NCI-H748 (cell line): Measurements from ENCODE around the gene FAM117B.
"Not testable (repeated sequence)": the region's sequence is repeated elsewhere in the genome, so short reads cannot be mapped to it uniquely, and the experiment has no call there.

Source experiments
- DNase-seq: peaks from one replicate; lab custom pipeline; 2025; ENCODE audit not compliant: unreplicated experiment; lab: John Stamatoyannopoulos, UW

FAM117B gene

DNA sequence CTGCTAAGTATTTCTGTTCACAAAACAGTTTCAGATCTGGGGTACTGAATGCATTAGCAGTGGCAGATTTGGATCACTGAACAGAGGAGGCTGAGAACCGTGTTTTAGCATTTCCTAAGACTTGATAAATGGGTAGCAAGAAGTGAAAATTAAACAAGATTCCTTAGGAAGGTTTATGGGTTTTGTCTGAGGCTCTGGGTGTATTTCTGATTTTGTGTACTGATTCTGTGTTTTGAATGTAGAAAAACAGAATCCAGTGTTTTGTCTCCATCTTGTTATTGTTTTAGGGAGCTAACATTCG, 1.4 kb downstream of the FAM117B start:
- DNase-seq, result no peak

DNA sequence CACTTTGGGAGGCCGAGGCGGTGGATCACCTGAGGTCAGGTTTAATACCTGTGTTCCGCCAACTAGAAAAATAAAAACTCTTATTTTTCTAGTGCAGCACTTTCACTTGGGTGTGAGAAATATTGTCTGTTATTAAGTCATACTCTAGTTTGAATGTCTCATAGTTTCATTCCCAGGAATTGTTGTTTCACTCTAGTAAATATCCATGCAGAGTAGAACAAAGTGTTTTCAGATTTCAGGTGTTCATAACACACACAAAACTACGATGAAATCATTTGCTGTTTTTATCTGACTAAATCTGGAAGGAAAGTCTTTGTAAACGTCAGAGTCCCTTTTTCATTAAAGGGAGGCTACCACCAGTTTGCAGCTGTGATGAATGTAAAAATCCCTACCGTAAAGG, 4.0 kb downstream of the FAM117B start:
- DNase-seq, result no peak

DNA sequence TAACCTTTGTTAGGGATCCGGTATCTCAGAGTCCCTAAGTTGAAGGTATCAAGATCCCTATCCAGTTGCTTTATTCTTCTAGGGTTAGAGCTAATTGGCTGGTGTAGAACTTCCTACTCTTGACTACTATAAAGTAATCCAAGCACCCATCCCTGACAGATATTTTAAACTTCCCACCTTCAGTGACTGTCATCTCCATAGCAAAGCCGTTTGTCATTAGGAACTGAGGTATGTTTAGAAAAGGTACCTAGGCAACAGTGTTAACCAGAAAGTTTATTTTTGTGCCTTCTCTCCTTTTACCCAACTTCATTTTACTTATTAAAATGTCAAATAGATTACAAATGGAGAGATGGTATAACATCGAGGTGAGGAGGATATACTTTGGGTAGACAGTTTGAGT, 4.5 kb downstream of the FAM117B start:
- no peak for DNase-seq

DNA sequence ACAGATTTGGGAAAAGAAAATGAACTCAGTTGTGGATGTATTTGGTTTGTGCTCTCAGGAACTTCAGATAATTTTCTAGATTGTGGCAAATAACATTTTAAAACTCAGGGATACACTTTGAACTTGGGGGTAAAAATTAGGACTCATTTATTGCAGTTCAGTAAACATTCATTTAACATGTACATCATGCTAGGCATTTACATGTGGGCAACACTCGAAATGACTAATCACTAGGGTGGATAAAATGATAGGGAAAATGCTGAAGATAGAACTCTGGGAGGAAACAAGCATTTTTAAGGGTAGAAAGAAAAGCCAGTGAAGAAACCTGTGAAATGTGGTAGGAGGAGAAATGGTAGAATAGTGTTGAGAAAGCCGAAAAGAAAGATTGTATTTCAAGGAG, 7.8 kb downstream of the FAM117B start:
- DNase-seq, result no peak

DNA sequence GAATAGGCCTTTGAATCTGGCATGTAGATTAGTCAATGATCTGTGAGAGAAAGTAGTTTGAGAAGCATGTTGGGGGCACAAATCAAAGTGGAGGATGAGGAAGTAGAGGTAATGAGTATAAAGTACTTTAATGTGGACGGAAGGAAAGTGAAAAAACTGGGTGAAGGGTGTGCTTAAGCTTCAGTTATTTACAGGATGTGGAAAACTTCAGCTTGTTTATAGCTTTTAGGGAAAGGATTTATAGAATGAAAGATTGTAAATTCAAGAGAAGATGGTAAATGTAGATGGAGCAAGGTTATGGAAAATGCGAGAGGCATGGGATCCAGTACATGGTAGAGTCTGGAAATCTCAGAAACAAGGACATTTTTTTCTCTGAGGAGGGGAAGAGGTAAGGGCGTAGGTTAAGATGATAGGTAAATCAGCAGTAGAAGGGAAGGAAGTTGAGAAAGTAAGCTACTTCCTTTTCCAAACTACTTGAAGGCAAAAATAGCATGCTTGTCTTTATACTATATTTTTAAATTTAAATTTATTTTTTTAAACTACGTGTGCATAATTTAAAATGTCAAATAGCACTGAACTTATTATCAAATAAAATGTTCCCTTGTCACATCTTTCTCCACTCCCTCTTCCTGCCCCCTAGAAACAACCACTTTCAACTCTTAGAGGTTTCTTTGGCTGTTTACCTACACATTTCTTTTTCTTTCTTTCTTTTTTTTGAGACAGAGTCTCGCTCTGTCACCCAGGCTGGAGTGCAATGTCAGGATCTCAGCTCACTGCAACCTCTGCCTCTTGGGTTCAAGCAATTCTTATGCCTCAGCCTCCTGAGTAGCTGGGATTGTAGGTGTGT, 8.5 kb downstream of the FAM117B start:
- no peak for DNase-seq

DNA sequence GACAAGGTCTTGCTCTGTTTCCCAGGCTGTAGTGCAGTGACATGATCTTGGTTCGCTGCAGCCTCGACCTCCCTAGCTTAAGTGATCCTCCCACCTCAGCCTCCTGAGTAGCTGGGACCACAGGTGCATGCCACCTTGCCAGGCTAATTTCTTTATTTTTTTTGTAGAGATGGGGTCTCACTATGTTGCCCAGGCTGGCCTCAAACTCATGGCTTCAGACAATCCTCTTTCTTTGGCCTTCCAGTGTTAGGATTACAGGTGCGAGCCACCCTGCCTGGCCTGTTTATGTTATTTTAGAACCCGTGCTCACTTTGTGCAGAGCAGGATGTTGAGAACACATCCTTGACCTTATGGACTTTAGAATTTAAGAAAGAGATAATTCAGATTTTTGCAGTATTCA, 17.4 kb downstream of the FAM117B start:
- DNase-seq, result no peak

DNA sequence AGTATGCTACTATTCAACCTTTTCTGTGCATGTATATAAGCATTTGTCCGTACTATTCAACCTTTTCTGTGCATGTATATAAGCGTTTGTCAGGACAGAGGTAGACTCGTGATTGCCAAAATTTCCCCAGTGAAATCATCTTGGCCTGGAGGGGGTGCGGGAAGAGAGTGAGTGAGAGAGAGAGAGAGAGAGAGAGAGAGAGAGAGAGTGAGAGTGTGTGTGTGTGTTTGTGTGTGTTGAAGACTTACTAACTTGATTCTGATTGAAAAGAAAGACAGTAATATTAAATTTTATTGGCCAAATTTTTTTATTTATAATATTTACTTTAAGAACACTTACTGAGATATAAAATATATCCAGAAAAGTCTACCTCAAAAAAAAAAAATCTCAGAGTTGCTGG, 19.1 kb downstream of the FAM117B start:
- DNase-seq, result no peak

DNA sequence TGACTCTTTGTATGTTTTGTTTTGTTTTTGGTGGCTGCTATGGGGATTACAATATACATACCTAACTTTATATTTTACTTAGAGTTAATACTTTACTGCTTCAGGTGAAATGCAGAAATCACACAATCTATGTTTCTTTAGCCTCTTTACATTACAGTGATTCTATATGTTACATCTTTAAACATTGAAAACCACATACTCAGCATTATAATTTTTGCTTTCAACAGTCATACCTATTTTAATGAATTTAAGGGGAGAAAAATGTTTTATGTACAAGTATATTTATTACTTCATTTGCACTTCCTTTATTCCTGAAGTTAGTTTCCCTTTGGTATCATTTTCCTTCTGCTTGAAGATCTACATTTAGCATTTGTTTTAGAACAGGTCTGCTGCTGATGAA, 23.1 kb downstream of the FAM117B start:
- no peak for DNase-seq

DNA sequence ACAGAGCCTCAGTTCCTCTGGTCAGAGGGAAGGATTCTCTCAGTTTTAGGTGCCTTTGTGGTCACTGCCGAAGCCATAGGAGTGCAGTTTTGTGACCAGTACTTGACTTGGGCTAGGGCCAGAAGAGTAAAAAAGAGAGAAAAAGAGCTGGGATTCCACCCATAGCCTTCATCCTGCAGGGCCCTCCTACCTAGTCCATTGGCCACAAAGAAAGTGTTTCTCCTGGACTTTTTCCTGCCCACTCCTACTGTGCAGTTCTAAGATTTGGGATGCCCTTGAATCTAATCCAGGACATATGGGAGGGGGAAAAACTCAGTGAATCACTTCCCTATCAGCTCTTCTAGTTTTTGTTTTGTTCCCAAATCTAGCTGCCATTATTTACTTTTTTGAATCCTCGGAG, 26.0 kb downstream of the FAM117B start:
- no peak for DNase-seq

DNA sequence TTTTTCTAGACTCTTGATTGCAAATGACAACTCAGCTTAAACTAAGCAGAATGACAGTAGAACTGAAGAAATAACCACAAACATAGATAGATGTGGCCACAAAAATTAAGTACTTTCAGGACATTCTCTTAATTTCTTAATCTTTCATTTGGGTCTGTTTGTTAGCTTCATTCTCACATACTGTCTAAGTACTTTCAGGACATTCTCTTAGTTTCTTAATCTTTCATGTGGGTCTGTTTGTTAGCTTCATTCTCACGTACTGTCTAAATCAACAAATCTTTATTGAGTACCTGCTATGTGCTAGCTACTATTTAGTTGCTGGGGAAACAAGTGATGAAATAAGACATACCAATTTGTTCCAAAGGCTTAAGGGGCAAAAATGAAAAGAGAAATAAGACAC, 35.1 kb downstream of the FAM117B start:
- no peak for DNase-seq

DNA sequence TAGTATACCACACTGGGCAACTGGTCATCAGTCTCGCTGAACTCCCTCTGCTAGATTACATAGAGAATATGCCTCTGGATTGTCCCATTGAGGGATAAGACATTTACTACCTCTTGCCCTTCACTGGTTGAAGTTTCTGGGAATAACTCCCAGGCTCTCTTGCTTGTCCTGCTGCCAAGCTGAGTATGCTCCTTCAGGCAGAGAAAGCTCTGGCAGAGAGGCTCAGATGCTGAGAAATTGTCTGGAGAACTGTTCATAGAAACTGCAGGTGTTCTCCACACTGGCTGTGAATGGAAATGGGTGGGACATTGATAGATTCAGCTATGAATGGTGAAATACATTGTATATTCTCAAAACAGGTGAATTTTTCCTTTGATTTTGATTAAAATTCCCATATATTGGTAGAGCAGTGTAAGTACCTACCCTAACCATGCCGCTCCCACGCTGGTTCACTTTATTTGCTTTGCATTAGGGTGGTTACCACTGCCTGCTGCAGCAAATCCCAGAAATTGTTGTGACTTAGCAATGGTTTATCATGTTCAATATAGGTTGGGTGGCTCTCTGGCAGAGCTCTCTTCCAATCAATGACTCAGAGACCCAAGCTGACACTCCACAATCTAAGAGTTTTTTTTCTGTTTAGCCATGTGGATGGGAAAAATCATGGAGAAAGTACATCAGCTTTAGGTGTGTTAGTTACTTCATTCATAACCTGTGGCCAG, 36.7 kb downstream of the FAM117B start:
- no peak for DNase-seq

DNA sequence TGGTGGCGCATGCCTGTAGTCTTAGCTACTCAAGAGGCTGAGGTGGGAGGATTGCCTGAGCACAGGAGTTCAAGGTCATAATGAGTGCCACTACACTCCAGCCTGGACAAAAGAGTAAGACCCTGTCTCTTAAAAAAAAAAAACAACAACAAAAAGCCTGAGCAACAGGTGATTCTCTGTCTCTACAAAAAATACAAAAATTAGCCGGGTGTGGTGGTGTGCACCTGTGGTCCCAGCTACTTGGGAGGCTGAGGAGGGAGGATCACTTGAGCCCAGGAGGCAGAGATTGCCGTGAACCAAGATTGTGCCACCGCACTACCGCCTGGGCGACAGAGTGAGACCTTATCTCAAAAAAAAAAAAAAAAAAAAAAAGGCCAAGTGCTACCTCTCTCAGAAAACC, 40.3 kb downstream of the FAM117B start:
- not testable (repeated sequence) for DNase-seq

DNA sequence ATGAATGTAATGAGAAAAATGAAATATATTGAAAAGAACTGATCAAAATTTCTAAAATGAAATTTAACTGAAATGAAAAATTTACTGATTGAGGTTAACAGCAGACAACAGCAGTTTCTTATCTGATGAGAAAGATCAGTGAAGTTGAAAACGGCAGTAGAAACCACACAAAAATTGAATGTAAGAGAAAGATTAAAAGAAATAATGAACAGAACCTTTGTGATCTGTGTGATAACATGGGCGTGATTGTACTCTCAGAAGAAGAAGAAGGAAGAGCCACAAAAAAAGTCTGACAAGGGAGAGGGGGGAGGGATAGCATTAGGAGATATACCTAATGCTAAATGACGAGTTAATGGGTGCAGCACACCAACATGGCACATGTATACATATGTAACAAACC, 45.2 kb downstream of the FAM117B start:
- no peak for DNase-seq

DNA sequence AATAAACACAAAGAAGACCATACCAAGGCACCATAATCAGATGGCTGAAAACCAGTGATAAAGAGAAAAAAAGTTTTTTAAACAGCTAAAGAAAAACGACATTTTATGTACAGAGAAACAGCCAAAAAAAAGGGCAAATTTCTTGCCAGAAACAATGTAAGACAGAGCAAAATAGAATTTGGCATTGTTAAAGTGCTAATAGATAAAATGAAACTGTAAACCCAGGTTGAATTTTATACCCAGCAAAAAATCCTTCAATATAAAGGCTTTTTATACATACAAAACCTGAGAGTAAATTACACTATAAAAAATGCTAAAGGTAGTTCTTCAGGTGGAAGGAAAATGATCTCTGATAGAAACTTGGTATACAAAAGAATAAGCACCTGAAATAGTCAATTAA, 45.7 kb downstream of the FAM117B start:
- no peak for DNase-seq

DNA sequence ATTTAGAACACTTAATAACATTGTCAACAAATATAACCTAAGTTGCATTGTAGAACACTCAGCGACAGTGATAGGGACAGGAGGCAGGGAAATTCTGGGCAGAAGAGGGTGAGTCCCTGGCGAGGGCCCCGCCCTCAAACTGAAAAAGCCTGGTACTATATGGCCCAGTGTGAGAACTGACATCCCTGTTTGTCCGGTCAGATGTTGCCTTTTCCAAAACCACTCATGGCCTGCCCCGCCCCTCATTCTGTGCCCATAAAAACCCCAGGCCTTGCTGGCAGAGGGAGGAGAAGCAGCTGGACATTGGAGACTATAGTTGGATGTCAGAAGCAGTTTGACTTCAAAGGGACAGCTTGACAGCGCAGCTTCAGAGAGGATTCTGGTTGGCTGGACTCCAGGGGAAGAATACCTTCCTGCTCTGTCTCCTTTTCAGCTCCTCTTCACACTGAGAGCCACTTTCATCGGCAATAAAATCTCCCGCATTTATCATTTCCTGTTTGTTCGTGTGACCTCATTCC, 47.0 kb downstream of the FAM117B start:
- DNase-seq, result no peak

DNA sequence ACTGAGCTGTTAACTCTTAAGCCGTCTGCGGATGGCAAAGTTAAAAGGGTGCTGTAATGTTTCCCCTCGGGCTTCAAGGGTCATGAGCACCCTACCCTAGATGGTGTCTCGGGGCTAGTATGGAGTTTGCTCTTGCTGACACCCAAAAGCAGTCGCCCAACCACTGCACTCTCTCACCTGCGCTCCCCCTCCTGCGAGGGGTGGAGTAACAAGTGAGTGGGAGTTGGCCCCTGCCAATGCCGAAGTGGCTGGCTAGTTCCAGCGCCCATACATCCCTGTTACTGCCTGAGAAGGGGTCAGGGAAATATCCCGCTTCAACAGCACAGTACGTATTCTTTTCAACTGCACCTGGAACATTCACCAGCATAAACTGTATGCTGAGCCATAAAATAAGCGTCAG, 47.5 kb downstream of the FAM117B start:
- DNase-seq, result no peak

DNA sequence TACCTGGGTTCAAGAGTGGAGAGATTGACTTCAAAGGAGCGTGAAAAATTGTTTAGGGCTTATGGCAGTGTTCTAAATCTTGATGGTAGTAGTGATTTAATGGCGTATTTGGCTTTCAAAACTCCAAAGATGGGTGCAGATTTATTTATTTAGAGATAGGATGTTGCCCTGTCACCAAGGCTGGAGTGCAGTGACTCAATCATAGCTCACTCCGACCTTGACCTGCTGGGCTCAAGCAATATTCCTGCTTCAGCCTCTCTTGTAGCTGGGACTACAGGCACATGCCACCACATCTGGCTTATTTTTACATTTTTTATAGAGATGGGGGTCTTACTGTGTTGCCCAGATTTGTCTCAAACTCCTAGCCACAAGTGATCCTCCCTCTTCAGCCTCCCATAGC, 52.5 kb downstream of the FAM117B start:
- no peak for DNase-seq

DNA sequence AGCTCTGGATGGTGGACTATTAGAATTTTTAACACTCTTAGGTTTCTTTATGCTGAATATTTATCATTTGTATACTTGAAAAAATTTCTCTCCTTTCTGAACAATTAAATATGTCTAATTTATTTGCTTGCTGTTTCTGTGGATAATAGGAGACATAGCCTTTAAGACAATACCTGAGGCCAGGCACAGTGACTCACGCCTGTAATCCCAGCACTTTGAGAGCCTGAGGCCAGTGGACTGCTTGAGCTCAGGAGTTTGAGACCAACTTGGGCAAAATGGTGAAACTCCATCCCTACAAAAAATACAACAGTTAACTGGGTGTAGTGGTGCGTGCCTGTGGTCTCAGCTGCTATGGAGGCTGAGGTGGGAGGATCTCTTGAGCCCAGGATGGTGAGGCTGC, 54.7 kb downstream of the FAM117B start:
- DNase-seq, result no peak

DNA sequence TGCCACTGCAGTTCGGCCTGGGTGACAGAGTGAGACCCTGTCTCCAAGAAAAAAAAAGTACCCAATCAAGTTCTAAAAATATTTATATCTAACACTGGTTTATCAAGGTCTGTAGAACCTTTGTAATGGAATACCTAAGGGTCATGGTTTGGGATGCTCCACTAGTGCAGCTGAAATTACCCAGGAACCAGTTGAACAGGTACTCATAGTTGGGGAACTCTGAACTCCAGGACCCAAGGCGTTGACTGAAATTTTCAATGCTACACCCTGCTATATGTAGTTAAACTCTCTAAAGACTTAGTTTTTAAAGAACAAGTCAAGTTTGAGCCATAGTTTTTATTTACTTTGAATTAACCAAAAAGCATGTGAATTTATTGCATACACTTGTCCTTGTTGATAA, 55.1 kb downstream of the FAM117B start:
- DNase-seq, result no peak

DNA sequence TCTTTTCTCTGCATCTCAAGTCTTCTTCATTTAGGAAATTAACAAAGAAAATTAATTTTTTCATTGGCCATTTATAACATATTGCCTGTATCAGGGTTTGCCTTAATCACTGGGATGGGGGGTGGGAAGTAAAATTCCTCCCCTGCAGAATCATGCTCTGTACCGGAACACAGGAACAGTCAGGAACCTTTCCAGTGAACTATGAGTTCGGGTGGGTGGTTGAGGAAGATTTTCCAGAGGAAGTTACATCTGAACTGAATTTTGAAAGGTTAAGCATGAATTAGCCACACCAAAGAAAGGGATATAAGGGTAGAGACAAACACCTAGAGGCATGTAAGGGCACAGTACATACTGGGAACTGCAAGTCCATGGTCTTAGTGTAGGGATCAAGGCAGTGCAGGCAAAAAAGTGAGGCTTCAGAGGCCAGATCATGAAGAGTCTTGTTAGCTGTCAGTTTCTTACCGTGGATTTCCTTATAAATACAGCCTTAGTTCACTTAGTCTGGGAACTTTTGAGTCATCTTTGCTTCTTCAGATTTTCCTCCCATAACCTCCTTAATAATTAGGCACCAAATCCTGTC, 55.6 kb downstream of the FAM117B start:
- no peak for DNase-seq

DNA sequence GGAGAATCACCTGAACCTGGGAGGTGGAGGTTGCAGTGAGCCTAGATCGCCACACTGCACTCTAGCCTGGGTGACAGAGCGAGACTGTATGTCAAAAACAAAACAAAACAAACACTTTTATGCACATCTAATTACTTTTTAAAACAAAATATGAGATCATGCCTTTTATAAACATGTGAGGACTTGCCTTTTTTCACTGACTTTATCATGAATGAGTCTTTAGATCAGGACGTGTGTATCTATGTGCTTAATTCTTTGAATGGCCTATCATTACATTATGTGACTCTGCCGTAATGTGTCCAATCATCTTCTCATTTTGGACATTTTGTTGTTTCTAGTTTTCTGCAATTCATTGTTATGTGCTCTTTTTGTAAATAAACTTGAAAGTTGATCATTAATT, 58.7 kb downstream of the FAM117B start:
- DNase-seq, result peak; percentile 65

DNA sequence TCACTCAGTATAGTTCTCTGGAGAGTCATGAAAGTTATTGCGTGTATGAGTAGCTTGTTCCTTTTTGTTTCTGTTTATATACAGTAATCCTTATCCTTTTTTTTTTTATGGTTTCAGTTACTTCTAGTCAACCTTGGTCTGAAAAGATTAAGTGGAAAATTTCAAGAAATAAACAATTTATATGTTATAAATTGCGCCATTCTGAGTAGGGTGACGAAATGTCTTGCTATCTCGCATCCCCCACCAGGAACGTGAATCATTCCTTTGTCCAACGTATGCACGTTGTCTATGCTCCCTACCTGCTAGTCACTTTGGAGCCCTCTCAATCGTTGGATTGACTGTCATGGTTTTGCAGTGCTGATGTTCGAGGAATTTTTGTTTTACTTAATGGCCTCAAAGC, 60.4 kb downstream of the FAM117B start:
- no peak for DNase-seq
